SK-N-SH (cell line): Measurements from ENCODE around the gene CNOT4.

Source experiments
- CHD2 ChIP-seq: fragments of 150-350 bp; IDR thresholded peaks from 2 replicates; pipeline ENCODE4 v1.6.1; 2018; ENCODE audit warnings: low read length; ENCODE audit not compliant: partially characterized antibody
- CTCF ChIP-seq: fragments of 200-600 bp; sonication (generic); IDR thresholded peaks from 2 replicates; pipeline ENCODE4 v1.6.1; 2017; ENCODE audit warnings: antibody characterized with exemption, mild to moderate bottlenecking, moderate library complexity
- EP300 ChIP-seq, 2 experiments: IDR thresholded peaks; 2 replicates each; pipeline versions ENCODE4 v1.4.0 to v1.6.1; 2012; ENCODE audit warnings: borderline replicate concordance in 1 of 2, low read depth in 1 of 2, low read length in 1 of 2
- GABPA ChIP-seq: IDR thresholded peaks from 2 replicates; pipeline ENCODE4 v1.4.0; 2012; ENCODE audit warnings: low read depth, mild to moderate bottlenecking
- JUND ChIP-seq: IDR thresholded peaks from 2 replicates; pipeline ENCODE4 v1.4.0; 2012
- MAX ChIP-seq: IDR thresholded peaks from 2 replicates; pipeline ENCODE4 v1.4.0; 2012; ENCODE audit warnings: low read depth
- RAD21 ChIP-seq: IDR thresholded peaks from 2 replicates; pipeline ENCODE4 v1.6.1; 2012; ENCODE audit warnings: mild to moderate bottlenecking, low read length
- REST ChIP-seq: IDR thresholded peaks from 2 replicates; pipeline ENCODE4 v1.6.1; 2012; ENCODE audit warnings: mild to moderate bottlenecking, low read depth, low read length, moderate library complexity
- YY1 ChIP-seq: IDR thresholded peaks from 2 replicates; pipeline ENCODE4 v1.4.0; 2012; ENCODE audit warnings: low read depth, mild to moderate bottlenecking

- TF ChIP-seq RAD21 (no peak), EP300 (IDR thresholded peaks at IDR 0.05; ENCODE audit: borderline replicate concordance in 1 of 2, low read depth in 1 of 2, low read length in 1 of 2) (no peak), REST (no peak), CTCF (no peak), CHD2 (no peak), MAX (no peak), JUND (no peak), GABPA (no peak), YY1 (no peak)
Observed at GRCh38 chr7:135558881-135559280, 49.0 kb upstream of the CNOT4 start.
